ENCODE results near the gene CACNB3.

The CACNB3 gene

DNA sequence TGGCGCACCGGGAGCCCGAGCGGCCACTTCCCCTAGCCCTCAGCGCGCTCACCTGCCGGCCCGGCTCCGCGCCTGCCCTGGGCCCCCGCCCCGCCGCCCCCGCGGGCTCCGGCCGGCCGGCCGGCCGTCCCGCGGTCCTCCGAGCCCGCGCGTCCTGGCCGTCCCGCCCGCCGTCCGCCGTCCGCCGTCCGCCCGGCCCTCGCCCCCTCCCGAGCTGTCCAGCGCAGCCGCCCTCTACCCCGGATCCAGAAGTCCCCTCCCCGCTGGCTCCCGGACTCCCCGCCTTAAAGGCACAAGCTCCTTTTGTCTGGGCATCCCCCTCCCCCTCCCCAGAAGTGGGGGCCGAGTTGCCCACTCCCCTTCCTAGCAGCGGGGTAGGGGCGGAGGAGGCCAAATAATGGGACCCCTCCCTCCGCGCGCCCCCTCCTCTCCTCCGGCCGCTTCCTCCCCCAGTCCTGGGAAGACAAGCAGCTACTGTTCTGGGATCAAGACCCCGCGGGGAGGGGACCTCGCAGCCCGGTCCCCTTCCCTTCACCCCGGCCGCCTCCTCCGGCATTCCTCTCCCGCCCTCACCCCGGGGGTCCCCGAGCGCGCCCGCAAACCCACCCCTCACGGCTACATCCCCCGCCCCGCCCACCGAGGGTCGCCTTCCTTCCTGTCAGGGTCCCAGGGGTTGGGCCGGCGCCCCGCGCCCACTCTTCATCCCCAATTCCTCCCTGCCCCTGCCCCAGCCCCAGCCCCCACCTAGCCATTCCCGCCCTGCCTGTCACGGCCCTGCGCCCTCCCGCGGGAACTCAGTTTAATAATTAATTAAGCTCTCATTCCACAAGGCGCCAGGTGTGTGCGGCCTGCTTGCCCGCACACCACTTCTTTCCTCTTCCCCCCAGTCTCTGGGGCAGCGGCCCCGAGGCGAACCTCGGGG lies 29.2 kb upstream of the CACNB3 start, which contains the start of gene ADCY6:
Gene ADCY6, minus strand, starts transcription at position 236 of the 922 bp plus-strand sequence. CDS start 5,655 bp downstream, outside the sequence.
- no peak for DNase-seq (ENCODE audit: low spot score)

DNA sequence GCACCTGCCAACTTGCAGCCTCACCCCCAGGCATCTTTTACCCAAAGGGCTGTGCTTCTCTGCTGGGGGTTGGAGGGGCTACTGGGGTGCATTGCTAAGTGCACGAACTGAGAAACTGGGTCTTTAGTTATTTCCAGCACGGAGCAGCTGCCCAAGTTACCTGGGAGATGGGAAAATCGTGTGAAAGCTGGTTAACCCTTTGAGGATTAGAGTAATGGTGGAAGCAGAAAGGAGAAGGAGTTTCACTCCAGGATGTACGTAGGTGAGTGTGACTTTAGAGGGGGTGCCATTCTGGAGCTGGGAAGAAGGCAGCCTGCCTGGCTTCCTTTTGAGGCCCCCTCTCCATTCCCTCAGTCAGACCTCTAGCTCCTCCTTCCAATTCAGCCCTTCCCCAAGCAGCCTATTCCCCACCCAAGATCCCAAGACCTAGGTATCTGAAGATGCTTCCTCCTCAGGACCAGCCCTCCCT lies 28.4 kb upstream of the CACNB3 start:
- DNase-seq (ENCODE audit: low spot score) = no peak

DNA sequence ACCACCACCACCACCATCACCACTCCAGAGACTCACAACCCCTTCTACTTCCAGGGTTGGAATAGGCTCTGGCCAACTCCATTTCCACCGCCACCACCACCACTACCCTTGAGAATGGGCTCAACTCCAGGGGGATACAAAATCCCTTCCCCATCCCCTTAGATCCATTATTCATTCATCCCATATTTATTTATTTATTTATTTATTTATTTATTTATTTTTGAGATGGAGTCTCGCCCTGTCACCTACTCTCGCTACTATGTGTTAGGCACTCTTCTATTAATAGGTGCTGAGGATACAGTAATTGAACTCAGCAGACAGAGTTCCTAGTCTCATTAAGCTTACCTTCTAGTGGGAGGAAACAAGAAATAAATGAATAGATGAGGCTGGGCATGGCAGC lies 24.6 kb upstream of the CACNB3 start:
- no peak for DNase-seq (ENCODE audit: low spot score)

DNA sequence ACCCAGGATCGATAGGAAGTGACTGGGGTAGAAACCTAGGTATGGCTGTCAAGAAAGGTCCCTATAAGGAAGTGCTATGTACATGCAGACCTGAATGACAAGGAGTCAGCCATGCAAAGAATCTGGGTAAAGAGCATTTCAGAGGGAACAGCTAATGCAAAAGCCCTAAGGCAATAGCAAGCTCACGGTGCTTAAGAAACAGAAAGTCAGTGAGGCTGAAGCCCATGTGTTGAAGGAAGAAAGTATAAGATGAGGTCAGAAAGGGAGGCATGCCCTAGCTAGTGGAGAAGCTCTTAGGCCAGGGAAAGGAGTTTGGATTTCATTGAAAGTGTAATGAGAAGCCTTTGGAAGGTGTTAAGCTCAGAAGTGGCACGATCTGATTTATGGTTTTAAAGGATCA lies 23.4 kb upstream of the CACNB3 start:
- DNase-seq (ENCODE audit: low spot score) = no peak

DNA sequence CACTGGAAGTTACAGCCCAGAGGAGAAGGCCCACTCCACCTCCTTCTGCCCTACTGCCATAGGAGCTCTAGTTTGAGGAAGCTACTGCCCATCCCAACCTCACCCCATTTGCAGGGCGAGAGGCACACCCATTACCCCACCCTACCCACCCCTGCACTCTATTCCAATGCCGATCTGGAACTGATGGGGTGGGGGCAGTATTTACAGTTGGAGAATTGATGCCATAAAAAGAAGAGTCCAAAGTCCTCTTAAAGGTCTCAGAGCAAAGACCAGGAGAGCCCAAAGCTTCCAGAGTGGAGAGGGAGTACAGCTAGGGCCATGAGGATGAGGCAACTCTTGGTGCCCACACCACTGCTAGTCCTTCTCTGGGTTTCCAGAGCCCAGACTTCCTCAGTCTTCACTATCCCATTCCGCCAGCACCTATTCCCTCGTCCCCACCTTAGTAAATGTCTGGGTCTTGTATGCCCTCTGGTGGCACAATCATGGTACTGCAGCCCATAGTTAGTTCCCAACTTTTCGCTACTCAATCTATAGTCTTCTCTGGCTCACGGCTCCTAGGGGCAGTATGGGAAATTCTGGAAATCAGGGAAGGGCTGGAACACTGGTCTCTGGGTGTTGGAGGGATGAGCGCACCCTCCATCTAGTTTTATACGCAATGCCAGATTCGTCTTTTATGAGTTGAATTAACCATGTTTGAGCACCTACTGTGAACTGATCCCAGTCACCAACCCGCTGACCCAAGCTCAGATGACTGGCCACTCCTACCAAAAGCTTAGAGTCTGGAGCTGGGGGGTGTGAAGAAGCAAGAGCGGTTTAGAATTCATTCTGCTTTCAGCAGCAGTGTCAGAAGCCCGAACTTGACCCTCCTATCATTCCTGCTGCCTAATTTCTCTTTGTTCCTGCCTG lies 22.5 kb upstream of the CACNB3 start:
- peak; percentile 72 for DNase-seq (ENCODE audit: low spot score)

DNA sequence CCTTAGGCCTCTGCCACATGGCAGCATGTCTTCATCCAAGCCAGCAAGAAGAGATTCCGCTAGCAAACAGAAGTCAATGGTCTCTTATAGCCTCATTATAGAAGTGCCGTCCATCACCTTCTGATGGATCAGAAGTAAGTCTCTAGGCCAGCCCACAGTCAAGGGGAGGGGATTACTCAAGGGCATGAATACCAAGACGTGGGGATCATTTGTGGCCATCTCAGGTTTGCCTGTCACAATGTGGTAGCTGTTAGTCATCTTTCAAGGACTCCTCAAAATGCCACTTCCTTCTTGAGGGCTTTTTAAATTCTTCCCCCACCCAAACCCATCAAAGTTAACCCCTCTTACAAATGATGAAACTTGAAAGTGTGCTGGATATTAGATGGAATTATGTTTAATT lies 21.3 kb upstream of the CACNB3 start:
- DNase-seq (ENCODE audit: low spot score) = no peak

DNA sequence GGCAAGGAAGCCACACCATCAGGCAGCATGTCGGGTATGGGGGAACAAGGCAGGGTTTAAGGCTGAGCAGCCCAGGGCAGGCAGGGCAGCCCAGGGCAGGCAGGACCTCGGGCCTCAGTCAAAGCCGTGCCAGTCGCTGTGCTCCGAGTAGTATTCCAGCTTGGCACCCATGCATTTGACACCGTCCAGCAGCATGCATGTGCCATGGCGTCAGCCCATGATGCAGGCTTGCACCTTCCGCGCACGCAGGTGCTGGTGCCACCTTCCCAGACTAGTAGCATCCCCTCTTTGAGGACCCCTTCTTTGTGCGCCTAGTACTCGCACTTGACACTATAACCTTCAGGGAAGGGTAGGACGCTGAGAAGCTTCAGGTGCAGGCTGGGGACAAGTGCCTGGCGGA lies 17.8 kb upstream of the CACNB3 start:
- no peak for DNase-seq (ENCODE audit: low spot score)

DNA sequence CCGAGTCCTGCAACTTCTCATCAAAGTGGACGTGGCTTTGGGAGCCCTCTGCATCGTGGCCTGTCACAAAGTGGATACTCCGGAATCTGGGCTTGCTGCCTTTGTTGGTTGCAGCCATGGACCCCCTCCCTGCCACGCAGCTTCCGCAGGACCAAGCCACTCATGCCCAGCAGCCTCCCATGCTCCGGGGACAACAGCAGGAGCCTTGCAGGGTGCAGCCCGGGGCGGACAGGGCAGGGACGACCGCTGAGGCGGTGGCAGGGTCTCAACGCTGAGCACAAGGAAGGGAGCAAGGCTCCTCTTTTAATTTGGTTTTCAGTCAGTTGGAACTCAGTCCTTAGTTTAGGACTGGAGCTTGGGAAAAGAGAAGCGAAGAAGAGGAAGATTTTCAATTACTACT lies 17.3 kb upstream of the CACNB3 start:
- DNase-seq (ENCODE audit: low spot score) = no peak

DNA sequence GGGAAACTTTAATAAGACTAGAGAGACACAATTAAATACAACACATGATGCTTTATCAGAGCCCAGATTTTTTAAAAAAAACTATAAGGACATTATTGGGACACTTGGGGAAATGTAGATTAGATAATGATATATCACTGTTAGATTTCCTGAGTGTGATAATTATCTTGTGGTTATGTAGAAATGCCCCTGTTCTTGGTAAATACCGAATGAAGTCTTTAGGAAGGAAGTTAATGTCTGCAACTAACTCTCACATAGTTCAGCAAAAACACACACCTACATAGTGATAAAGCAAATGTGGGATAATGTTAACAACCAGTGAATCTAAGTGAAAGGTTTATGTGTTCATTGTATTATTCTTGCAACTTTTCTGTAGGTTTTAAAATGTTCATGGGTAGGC lies 14.6 kb upstream of the CACNB3 start:
- no peak for DNase-seq (ENCODE audit: low spot score)

DNA sequence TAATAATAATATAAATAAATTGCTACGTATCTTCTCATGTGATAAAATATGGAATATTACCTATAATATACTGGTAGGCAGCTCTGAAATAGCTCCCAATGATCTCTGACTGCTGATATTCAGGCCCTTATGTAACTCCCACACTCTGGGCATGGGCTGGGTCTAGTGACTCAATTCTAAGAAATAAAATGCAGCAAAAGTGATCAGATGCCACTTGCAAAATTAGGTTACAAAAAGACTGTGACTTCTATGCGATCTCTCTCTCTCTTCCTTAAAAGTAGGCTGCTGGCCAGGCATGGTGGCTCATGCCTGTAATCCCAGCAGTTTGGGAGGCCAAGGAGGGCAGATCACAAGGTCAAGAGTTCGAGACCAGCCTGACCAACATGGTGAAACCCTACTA lies 10.3 kb upstream of the CACNB3 start:
- no peak for DNase-seq (ENCODE audit: low spot score)

DNA sequence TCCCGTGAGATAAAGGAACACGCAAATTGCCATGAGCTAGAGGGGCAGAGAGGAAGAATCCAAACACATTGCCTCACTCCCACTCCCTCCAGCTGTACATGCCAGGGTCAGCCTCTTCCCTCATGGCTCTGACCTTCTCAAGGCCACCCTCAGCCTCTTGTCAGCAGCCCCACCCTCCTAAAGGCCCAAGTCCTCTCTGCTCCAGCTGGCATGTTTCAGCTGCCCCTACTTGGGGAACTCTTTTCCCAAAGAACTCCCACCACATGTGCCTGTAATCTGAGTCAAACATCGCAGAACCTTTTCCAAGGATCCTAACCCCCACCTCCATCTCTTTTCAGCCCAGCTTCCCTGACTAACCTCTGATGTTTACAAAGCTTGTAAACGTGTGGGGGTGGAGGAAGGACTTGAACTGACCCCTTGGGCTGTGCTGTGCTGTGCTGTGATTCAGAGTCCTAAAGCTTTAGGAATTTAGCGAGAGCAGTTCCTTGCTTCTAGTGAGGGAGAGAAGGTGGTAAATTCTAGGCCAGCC lies 7.3 kb upstream of the CACNB3 start:
- DNase-seq (ENCODE audit: low spot score) = no peak

DNA sequence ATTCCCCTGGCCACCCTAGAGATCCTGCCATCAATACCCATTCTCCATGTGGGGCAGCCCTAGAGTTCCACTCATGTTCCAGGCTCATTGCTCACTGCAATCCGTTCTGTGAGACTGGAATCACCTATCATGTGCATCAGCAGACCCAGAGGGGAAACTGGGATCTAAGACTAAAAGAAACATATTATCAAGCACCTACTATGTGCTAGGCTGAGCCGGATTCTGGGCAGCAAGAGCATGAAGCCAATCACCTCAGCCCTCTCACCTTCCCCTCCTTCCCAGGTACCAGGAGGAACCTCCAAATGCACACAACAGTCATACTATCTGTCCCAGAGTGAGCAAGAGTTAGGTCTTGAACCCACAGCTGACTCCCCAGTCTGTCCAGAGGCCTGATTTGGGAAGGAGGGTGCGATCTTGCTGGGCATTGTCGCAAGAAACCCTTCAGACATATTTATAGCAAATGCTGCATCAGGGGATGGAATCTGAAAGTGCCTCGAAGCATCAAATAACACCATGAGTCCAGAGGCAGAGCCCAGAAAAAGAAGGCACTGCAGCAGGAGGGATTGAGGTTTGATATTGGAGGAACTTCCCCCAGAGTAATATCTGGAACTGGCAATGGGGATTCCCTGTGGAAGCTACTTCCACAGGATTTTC lies 6.7 kb upstream of the CACNB3 start:
- no peak for DNase-seq (ENCODE audit: low spot score)

DNA sequence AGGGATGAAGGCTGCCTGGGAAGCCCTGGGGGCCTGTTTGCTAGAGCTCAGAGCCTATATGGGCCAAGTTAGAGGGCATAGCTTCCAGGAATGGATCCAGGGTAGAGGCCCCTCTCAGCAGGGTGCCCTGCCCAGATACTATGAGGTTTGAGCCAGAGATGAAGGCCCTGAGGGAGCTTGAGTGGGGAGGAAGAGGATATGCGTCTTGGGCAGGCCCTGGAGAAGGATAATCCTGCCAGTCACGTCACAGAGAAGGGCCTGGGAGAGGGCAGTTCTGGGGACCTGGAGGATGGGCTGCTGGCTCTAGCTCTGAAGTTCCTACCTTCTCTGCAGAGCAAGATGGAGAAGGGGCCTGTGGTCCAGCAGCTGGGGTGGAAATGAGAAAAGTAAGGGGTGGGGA lies 5.9 kb upstream of the CACNB3 start:
- DNase-seq (ENCODE audit: low spot score) = no peak

DNA sequence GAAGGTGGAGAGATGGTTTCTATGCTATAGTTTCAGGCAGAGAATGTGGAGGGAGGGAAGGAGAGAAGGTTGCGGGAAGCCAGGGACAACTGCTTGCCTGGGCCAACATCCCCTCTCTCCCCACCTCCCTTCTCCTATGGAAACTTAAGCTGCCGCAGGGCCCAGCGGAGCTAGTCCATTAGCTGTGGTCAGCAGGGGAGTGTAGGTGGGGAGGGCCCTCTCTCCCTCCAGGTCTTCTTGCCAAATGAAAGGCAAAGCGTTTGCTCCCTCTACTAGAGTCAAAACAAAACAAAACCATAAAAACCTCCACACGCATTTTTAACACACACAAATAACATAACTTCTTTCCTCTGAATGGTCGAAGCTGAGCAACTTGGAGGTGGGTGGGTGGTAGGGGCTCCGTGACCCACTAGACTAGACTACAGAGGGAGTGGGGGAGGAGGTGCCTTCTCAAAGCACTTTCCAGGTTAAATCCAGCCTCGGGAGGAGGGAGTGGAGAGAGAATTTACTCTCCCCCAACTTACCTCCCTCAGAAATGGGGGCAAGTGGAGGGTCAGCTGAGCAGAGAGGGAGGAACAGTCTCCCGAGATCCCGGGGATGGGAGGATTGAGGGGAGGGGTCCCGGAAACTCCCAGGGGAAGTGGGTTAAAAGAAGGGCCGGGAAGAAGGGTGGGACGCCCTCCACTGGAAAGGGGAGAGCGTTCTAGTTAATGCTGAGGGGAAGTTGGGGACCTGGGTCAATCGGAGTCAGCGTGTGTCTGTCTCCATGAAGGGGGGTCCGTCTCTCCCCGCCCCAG lies 4.6 kb upstream of the CACNB3 start:
- DNase-seq (ENCODE audit: low spot score) = no peak

DNA sequence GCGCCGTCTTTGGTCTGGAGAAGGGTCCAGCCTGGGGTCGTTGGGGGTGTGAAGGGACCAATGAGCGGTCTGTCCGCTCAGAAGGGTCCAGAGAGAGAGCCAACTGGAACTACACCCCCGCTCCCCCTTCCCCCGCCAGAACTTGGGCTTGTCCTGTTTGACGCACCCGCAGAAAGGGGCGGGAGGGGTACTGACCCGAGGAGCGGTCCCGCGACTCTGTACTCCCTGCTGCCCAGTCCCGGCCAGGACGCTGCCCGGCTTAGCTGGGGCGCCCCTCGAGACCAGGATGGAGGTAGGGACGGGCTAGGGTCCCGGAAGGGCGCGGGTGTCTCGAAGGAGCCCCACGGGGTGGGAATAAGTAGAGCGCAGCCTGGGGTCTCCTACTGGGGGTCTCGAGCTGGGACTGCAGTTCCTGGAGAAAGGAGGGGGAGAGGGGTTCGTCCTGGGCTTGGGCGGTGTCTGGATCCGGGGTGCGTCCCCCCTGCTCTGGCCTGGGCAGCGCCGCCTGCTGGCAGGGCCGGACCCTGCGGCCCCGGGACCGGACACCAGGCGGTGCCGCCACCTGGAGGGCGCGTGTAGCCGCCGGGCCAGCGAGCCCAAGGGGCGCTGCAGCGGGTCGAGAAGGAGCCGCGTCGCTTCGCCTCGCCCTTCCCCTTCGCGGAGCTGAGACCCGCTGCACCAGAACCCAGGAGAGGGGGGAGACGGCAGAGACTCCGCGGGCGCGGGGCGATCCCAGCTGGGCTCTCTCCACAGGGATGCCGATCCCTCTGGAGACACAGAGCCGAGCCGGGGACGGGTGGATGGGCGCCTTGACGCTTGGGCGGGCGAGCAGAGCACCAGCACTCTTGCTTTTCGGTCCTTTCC lies 3.8 kb upstream of the CACNB3 start:
- peak; percentile 63 for DNase-seq (ENCODE audit: low spot score)

DNA sequence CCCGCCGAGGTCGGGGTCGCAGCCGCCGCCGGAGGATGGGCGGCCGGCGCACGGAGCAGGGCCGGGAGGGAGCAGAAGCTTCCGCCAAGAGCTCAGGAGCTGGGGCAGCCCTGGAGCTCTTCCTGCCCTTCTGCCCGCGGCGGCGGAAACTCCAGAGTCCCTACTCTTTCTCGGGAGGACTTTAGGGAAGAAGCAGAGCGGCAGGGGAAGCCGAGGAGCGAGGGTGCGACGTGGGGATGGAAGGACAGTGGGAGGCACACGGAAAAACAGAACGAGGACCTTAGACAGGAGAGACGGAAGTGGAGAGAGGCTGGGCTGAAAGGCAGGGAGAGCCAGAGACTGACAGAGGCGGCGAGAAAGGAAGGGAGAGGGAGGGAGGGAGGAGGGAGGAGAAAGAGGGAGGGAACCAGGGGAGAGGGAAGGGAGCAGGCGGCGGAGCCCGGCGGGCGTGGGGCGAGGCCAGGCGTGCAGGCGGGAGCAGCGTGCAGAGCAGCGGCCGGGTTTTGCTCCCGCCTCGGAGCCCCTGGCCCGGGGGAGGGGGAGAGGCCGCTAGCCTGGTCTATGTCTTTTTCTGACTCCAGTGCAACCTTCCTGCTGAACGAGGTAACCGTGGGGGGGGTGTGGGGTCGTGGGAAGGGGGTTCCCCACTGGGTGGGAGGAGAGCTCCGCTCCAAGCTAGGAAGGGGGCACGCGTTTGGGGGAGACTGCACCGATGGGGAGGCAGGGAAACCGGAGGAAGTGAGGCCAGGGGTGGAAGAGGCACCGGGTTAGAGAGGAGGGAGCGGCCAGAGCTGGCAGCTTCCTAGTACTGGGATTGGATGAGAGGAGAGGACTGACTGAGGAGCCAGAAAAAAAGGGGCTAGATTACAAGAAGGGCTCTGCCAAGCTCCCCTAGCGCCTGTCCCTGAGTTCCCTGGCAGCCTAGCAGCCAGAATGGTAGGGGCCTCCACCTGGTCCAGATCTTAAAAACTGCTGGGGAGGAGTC lies 2.9 kb upstream of the CACNB3 start:
- DNase-seq (ENCODE audit: low spot score) = no peak

DNA sequence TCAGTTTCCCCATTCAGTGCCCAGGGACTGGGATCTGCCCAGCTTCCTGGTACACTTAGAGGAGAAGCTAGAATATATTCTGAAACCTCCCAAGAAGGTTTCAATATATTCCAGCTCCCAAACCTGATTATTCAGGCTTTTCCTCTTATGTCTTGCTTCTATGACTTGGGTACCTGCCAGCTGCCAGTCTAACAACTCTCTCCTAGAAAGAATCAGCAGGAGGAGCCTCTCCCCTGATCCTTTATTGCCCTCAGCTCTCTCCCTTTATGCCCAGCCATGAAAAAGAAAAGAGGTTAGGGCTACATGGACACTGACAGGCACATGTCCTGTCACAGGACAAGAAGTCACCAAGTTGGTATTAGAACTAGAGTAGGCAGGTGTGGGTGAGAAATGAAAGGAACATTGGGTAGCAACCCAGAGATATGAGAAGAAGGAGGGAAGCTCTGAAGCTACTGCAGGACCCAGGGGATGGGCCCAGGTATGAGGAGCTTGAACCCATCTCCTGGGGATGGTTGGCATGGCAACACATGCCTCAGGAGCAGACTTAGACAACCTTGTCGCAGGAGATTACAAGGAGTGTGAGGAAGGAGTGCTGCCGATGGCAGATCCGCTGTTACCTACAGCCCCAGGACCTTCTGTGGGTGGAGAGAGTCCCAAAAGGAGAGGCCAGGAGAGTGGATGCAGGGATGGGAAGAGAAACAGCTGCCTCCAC lies 2.0 kb upstream of the CACNB3 start:
- DNase-seq (ENCODE audit: low spot score) = no peak
